HepG2 (cell line): ENCODE measurements around the gene METRN. TPM values are rescaled to one million over a fixed set of nuclear protein-coding genes. Genes with fewer than 3 reads are reported as not detected.
A peak's percentile ranks its signal among the peaks of the same experiment; 100 is the strongest.

Experiments used
- ELF3 ChIP-seq: IDR thresholded peaks from 2 replicates; pipeline ENCODE4 v1.6.1; 2016; ENCODE audit warnings: missing genetic modification reagents, missing compliant biosample characterization
- ESRRA ChIP-seq: sonication (generic); formaldehyde crosslinking; IDR thresholded peaks from 2 replicates; pipeline ENCODE4 v1.5.1; 2020; ENCODE audit warnings: mild to moderate bottlenecking, low read depth, missing genetic modification reagents
- FOSL2 ChIP-seq: sonication (generic); formaldehyde crosslinking; IDR thresholded peaks from 2 replicates; pipeline ENCODE4 v1.4.0; 2020; ENCODE audit warnings: missing genetic modification reagents
- FOXO1 ChIP-seq: sonication (generic); formaldehyde crosslinking; IDR thresholded peaks from 2 replicates; pipeline ENCODE4 v1.4.0; 2020; ENCODE audit warnings: missing genetic modification reagents
- FOXP1 ChIP-seq, 2 experiments: fragments of 450-650 bp in 1 of 2; IDR thresholded peaks; 2 replicates each; pipeline ENCODE4 v1.6.1; 2017 to 2018; ENCODE audit warnings: antibody characterized with exemption in 1 of 2
- MAX ChIP-seq: IDR thresholded peaks from 2 replicates; pipeline ENCODE4 v1.6.1; 2012; ENCODE audit warnings: inconsistent platforms
- NFAT5 ChIP-seq: sonication (generic); formaldehyde crosslinking; IDR thresholded peaks from 2 replicates; pipeline ENCODE4 v1.4.0; 2020; ENCODE audit warnings: missing genetic modification reagents
- NR2F6 ChIP-seq, 2 experiments: IDR thresholded peaks; 2 replicates each; pipeline ENCODE4 v1.6.1; 2016; ENCODE audit warnings: antibody characterized with exemption in 1 of 2, mild to moderate bottlenecking in 1 of 2
- POGZ ChIP-seq: sonication (generic); formaldehyde crosslinking; IDR thresholded peaks from 2 replicates; pipeline ENCODE4 v1.4.0; 2020; ENCODE audit warnings: mild to moderate bottlenecking, missing genetic modification reagents
- RFX3 ChIP-seq: IDR thresholded peaks from 2 replicates; pipeline ENCODE4 v1.6.1; 2016; ENCODE audit warnings: missing biosample characterization, missing genetic modification reagents
- RFX5 ChIP-seq: IDR thresholded peaks from 2 replicates; pipeline ENCODE4 v1.6.1; 2011; ENCODE audit warnings: low read depth, low read length, improper control_type of control experiment
- SAP130 ChIP-seq: IDR thresholded peaks from 2 replicates; pipeline ENCODE4 v1.6.1; 2016; ENCODE audit warnings: low read depth
- UBTF ChIP-seq: sonication (generic); formaldehyde crosslinking; IDR thresholded peaks from 2 replicates; pipeline ENCODE4 v1.4.0; 2020; ENCODE audit warnings: mild to moderate bottlenecking, missing genetic modification reagents
- ZNF12 ChIP-seq: sonication (generic); formaldehyde crosslinking; IDR thresholded peaks from 2 replicates; pipeline ENCODE4 v1.5.0; 2020; ENCODE audit warnings: missing genetic modification reagents
- ZNF337 ChIP-seq: sonication (generic); formaldehyde crosslinking; IDR thresholded peaks from 2 replicates; pipeline ENCODE4 v1.5.1; 2020; ENCODE audit warnings: missing genetic modification reagents, low read depth, mild to moderate bottlenecking, borderline replicate concordance
- ZNF589 ChIP-seq: sonication (generic); formaldehyde crosslinking; conservative IDR thresholded peaks from 2 replicates; pipeline ENCODE4 v1.8.0; 2022; ENCODE audit warnings: mild to moderate bottlenecking, moderate library complexity, missing genetic modification reagents
- ZNF687 ChIP-seq: sonication (generic); formaldehyde crosslinking; IDR thresholded peaks from 2 replicates; pipeline ENCODE4 v1.5.1; 2020; ENCODE audit warnings: mild to moderate bottlenecking, missing genetic modification reagents, moderate library complexity
- ZNF737 ChIP-seq: sonication (generic); formaldehyde crosslinking; IDR thresholded peaks from 2 replicates; pipeline ENCODE4 v1.5.0; 2020; ENCODE audit warnings: missing genetic modification reagents, mild to moderate bottlenecking, borderline replicate concordance
- polyA plus RNA-seq, 8 experiments: library from polyadenylated mRNA; depleted of rRNA in 3 of 8; stranded (reverse) in 7 of 8; unstranded in 1 of 8; fragments of >200 nt; fragmentation: Illumina TruSeq in 4 of 8; extraction: Trizol in 4 of 8; gene quantifications; 2 replicates each; pipeline versions ENCODE4 v1.2.1 to v1.2.3, GENCODE V29; 2011 to 2016; ENCODE audit warnings: low read depth in 4 of 8, missing spikeins in 1 of 8, mixed read lengths in 1 of 8; ENCODE audit not compliant: insufficient read depth in 1 of 8
- total RNA-seq, 5 experiments: library from RNA; depleted of rRNA; stranded (reverse); fragments of >200 nt; fragmentation: Illumina TruSeq; extraction: Trizol; gene quantifications; 2 replicates each; pipeline ENCODE4 v1.2.3, GENCODE V29; 2016; ENCODE audit warnings: low read depth in 1 of 5

Gene METRN
- total and polyA plus RNA-seq, 2 of the 13 experiments (the other 11 are each of a cell fraction or from before 2014, with no cell fraction given), result 25.5 to 46.1 TPM

- TF ChIP-seq ZNF687 (peak; percentile 69), RFX3 (CRISPR knock-in tag) (no peak), NR2F6 (IDR thresholded peaks at IDR 0.05) (no peak), NR2F6 (CRISPR knock-in tag; IDR thresholded peaks at IDR 0.05) (0 out of 2 replicates have a peak, but pooled peaks have one; percentile 6), SAP130 (CRISPR knock-in tag) (peak; percentile 2), RFX5 (no peak), UBTF (CRISPR knock-in tag) (peak; percentile 65), POGZ (no peak), NFAT5 (CRISPR knock-in tag) (no peak), FOSL2 (CRISPR knock-in tag) (no peak), FOXO1 (CRISPR knock-in tag) (0 out of 2 replicates have a peak, but pooled peaks have one; percentile 8), ZNF737 (no peak), ZNF12 (CRISPR knock-in tag) (0 out of 2 replicates have a peak, but pooled peaks have one; percentile 9), FOXP1 (IDR thresholded peaks at IDR 0.05) (no peak), FOXP1 (CRISPR knock-in tag; IDR thresholded peaks at IDR 0.05) (no peak), ZNF337 (CRISPR knock-in tag) (no peak), MAX (peak; percentile 37; the same call in 1 of the 2 replicates), ELF3 (CRISPR knock-in tag) (0 out of 2 replicates have a peak, but pooled peaks have one; percentile 8), ZNF589 (CRISPR knock-in tag) (no peak), ESRRA (no peak)
Measured at GRCh38 chr16:727291-727977, 12.5 kb downstream of the METRN start (continued).
